Measurements from ENCODE around the gene TPBGL.

Gene TPBGL

DNA sequence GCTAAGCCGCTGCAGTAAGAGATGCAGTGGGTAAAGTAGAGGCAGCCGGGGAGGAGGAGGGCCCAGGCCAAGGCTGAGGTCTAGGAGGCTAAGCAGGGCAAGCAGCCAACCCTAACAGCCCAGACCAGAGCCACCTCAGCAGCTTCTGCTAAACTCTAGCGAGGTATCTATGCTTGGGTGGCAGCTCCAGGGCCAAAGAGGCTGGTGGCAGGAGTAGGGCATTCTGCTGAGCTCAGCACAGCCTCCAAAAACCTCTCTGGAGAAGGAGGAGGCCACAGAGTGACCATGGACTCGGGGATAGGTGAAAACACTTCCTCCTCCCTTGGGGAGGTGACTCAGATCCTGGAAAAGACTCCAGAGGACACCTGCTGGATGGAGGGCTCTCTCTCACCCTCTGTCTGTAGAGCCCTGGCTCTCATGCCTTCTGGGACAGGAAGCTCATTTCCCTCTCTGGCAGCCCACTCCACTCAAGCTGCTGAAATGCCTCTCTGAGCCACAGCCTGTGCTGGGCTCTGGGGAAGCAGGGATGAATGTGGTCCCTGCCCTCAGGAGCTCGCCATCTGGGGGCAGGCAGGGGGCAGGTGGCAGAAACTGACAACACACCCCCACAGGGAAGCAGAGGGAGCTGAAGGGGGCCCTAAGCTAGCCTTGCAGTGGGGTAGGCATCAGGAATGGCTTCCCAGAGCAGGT lies 16.5 kb upstream of the TPBGL start:
- Histone ChIP-seq H3K14ac (ENCODE audit: low read length) (no peak overlapping the region), H3K27ac (replicated peaks; ENCODE audit: low read length) (no peak overlapping the region), H2BK5ac (ENCODE audit: low read length) (no peak overlapping the region), H2BK12ac (ENCODE audit: low read length) (no peak overlapping the region), H3K23ac (ENCODE audit: low read depth, low read length, poor library complexity) (peak overlapping the region; percentile 75), H3K79me1 (ENCODE audit: low read depth, low read length) (no peaks in the 10 kb centered on the region), H3K4me1 (ENCODE audit: control insufficient read depth in 2 of 2, insufficient read depth in 1 of 2, low read depth in 1 of 2, low read length in 2 of 2) (peaks cover 0 to 3% of the 10 kb centered on the region in 2 donors), H3K9me3 (replicated peaks in 1 of 2; ENCODE audit: control insufficient read depth in 2 of 2, insufficient read depth in 1 of 2, low read depth in 1 of 2, low read length in 2 of 2) (no peaks in the 10 kb centered on the region), H3K4me2 (ENCODE audit: insufficient read depth, low read length, poor library complexity, severe bottlenecking) (no peak overlapping the region), H3K4me3 (ENCODE audit: low read length in 2 of 2) (no peak overlapping the region), H2AFZ (ENCODE audit: low read length) (no peak overlapping the region), H3K9ac (ENCODE audit: low read depth, low read length, poor library complexity) (no peak overlapping the region), H2BK15ac (ENCODE audit: low read length) (no peak overlapping the region), H3K18ac (ENCODE audit: low read length) (peak overlapping the region; percentile 53), H4K8ac (ENCODE audit: low read depth, low read length) (no peak overlapping the region), H2BK120ac (ENCODE audit: low read depth, low read length) (no peak overlapping the region), H2AK5ac (ENCODE audit: low read depth, low read length) (no peak overlapping the region), H4K91ac (ENCODE audit: low read depth, low read length, poor library complexity) (no peak overlapping the region), H3K4ac (ENCODE audit: low read length) (no peak overlapping the region), H3K36me3 (replicated peaks in 1 of 2; ENCODE audit: control insufficient read depth in 2 of 2, insufficient read depth in 2 of 2, low read length in 2 of 2) (no peaks in the 10 kb centered on the region), H3K27me3 (ENCODE audit: control insufficient read depth in 3 of 3, insufficient read depth in 3 of 3, low read depth in 1 of 3, low read length in 3 of 3) (peaks cover 0 to 3% (median 0%) of the 10 kb centered on the region in 3 experiments)
- DNase-seq (ENCODE audit: low spot score) = no peak
- whole genome bisulfite sequencing, 2 donors (ENCODE audit: extremely low coverage in 2 of 2, insufficient read length in 2 of 2, insufficient replicate concordance in 1 of 2) = no CpG with 5 or more reads among the region's 5 CpGs

DNA sequence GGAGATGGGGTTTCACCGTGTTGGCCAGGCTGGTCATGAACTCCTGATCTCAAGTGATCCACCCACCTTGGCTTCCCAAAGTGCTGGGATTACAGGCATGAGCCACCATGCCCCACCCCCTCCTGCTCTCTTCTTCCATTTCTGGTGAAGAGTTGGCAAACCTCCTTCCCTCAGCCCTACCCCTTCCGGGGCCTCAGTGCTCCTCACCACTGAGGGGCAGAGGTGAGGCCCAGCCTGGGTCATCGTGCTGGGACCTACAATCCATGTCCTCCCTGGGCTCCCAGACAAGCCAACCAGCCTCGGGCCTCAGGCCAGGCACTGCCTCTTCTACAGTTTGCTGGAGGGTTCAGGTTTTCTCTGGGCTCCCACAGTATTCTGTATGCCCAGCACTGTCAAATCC lies 14.8 kb upstream of the TPBGL start:
- Histone ChIP-seq H3K9ac (ENCODE audit: low read depth, low read length, poor library complexity) (no peak overlapping the region), H3K14ac (ENCODE audit: low read length) (no peak overlapping the region), H4K91ac (ENCODE audit: low read depth, low read length, poor library complexity) (no peak overlapping the region), H3K27me3 (ENCODE audit: control insufficient read depth in 3 of 3, insufficient read depth in 3 of 3, low read depth in 1 of 3, low read length in 3 of 3) (peaks cover 0 to 3% (median 0%) of the 10 kb centered on the region in 3 experiments), H3K4me2 (ENCODE audit: insufficient read depth, low read length, poor library complexity, severe bottlenecking) (no peak overlapping the region), H3K27ac (replicated peaks; ENCODE audit: low read length) (no peak overlapping the region), H3K4ac (ENCODE audit: low read length) (no peak overlapping the region), H2AFZ (ENCODE audit: low read length) (no peak overlapping the region), H3K79me1 (ENCODE audit: low read depth, low read length) (no peaks in the 10 kb centered on the region), H2BK5ac (ENCODE audit: low read length) (no peak overlapping the region), H2BK120ac (ENCODE audit: low read depth, low read length) (no peak overlapping the region), H3K9me3 (replicated peaks in 1 of 2; ENCODE audit: control insufficient read depth in 2 of 2, insufficient read depth in 1 of 2, low read depth in 1 of 2, low read length in 2 of 2) (no peaks in the 10 kb centered on the region), H3K23ac (ENCODE audit: low read depth, low read length, poor library complexity) (no peak overlapping the region), H3K4me1 (ENCODE audit: control insufficient read depth in 2 of 2, insufficient read depth in 1 of 2, low read depth in 1 of 2, low read length in 2 of 2) (peaks cover 0 to 3% of the 10 kb centered on the region in 2 donors), H2BK12ac (ENCODE audit: low read length) (no peak overlapping the region), H4K8ac (ENCODE audit: low read depth, low read length) (no peak overlapping the region), H2AK5ac (ENCODE audit: low read depth, low read length) (no peak overlapping the region), H3K18ac (ENCODE audit: low read length) (no peak overlapping the region), H2BK15ac (ENCODE audit: low read length) (no peak overlapping the region), H3K4me3 (ENCODE audit: low read length in 2 of 2) (no peak overlapping the region), H3K36me3 (replicated peaks in 1 of 2; ENCODE audit: control insufficient read depth in 2 of 2, insufficient read depth in 2 of 2, low read length in 2 of 2) (no peaks in the 10 kb centered on the region)
- no CpG with 5 or more reads among the region's 4 CpGs for WGBS, 2 donors (ENCODE audit: extremely low coverage in 2 of 2, insufficient read length in 2 of 2, insufficient replicate concordance in 1 of 2)
- no peak for DNase-seq (ENCODE audit: low spot score)

GRCh38 chr11:75229466-75229865 lies 11.1 kb upstream of the TPBGL start:
- H3K4me3 ChIP-seq (ENCODE audit: low read length in 2 of 2) = no peak overlapping the region
- H3K9ac ChIP-seq (ENCODE audit: low read depth, low read length, poor library complexity) = no peak overlapping the region
- no peak overlapping the region for H3K27ac ChIP-seq (replicated peaks; ENCODE audit: low read length)
- no peak overlapping the region for H2BK120ac ChIP-seq (ENCODE audit: low read depth, low read length)
- no peak overlapping the region for H2BK15ac ChIP-seq (ENCODE audit: low read length)
- no peak overlapping the region for H3K14ac ChIP-seq (ENCODE audit: low read length)
- no peak overlapping the region for H2AK5ac ChIP-seq (ENCODE audit: low read depth, low read length)
- no peak overlapping the region for H4K91ac ChIP-seq (ENCODE audit: low read depth, low read length, poor library complexity)
- no CpG with 5 or more reads among the region's 2 CpGs for WGBS, 2 donors (ENCODE audit: extremely low coverage in 2 of 2, insufficient read length in 2 of 2, insufficient replicate concordance in 1 of 2)
- no peak overlapping the region for H3K4ac ChIP-seq (ENCODE audit: low read length)
- no peaks in the 10 kb centered on the region for H3K79me1 ChIP-seq (ENCODE audit: low read depth, low read length)
- no peaks in the 10 kb centered on the region for H3K27me3 ChIP-seq (ENCODE audit: control insufficient read depth in 3 of 3, insufficient read depth in 3 of 3, low read depth in 1 of 3, low read length in 3 of 3)
- H4K8ac ChIP-seq (ENCODE audit: low read depth, low read length) = no peak overlapping the region
- H3K9me3 ChIP-seq (replicated peaks in 1 of 2; ENCODE audit: control insufficient read depth in 2 of 2, insufficient read depth in 1 of 2, low read depth in 1 of 2, low read length in 2 of 2) = no peaks in the 10 kb centered on the region
- H2BK12ac ChIP-seq (ENCODE audit: low read length) = no peak overlapping the region
- no peak overlapping the region for H2AFZ ChIP-seq (ENCODE audit: low read length)
- H3K23ac ChIP-seq (ENCODE audit: low read depth, low read length, poor library complexity) = no peak overlapping the region
- no peaks in the 10 kb centered on the region for H3K36me3 ChIP-seq (replicated peaks in 1 of 2; ENCODE audit: control insufficient read depth in 2 of 2, insufficient read depth in 2 of 2, low read length in 2 of 2)
- H2BK5ac ChIP-seq (ENCODE audit: low read length) = no peak overlapping the region
- no peak overlapping the region for H3K4me2 ChIP-seq (ENCODE audit: insufficient read depth, low read length, poor library complexity, severe bottlenecking)
- H3K4me1 ChIP-seq (ENCODE audit: control insufficient read depth in 2 of 2, insufficient read depth in 1 of 2, low read depth in 1 of 2, low read length in 2 of 2) = peaks cover 0 to 3% of the 10 kb centered on the region in 2 donors
- DNase-seq (ENCODE audit: low spot score) = no peak
- H3K18ac ChIP-seq (ENCODE audit: low read length) = no peak overlapping the region

DNA sequence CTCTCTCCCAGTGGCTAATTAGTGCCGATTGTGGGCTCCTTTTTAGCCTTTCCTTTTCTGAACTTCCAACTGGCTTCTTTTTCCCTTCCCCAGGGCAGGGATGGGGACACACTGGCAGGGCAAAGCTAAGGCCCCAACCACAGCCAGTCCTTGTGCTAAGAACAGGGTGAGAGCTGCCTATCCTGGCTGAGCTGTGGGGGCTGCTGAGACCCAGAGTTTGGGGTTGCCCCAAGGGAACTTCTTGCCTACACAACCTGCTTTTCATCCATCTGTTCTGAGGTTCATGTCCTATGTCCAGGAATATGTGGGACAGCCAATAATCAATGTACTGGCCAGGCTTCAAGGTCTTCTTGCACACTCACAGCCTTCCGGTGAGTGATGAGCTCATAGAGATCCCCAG lies 10.0 kb upstream of the TPBGL start:
- WGBS, 2 donors (ENCODE audit: extremely low coverage in 2 of 2, insufficient read length in 2 of 2, insufficient replicate concordance in 1 of 2) = no CpG with 5 or more reads among the region's 2 CpGs

More for the DNA sequence above, 10.0 kb upstream of the TPBGL start:
- no peak for DNase-seq (ENCODE audit: low spot score)
- H3K4ac ChIP-seq (ENCODE audit: low read length) = no peak overlapping the region
- H2BK120ac ChIP-seq (ENCODE audit: low read depth, low read length) = no peak overlapping the region
- H3K27ac ChIP-seq (replicated peaks; ENCODE audit: low read length) = no peak overlapping the region
- H3K4me3 ChIP-seq (ENCODE audit: low read length in 2 of 2) = no peak overlapping the region
- no peak overlapping the region for H2AK5ac ChIP-seq (ENCODE audit: low read depth, low read length)
- H2BK12ac ChIP-seq (ENCODE audit: low read length) = no peak overlapping the region
- no peaks in the 10 kb centered on the region for H3K27me3 ChIP-seq (ENCODE audit: control insufficient read depth in 3 of 3, insufficient read depth in 3 of 3, low read depth in 1 of 3, low read length in 3 of 3)
- H3K14ac ChIP-seq (ENCODE audit: low read length) = no peak overlapping the region
- no peak overlapping the region for H4K8ac ChIP-seq (ENCODE audit: low read depth, low read length)
- H3K18ac ChIP-seq (ENCODE audit: low read length) = no peak overlapping the region
- no peaks in the 10 kb centered on the region for H3K4me1 ChIP-seq (ENCODE audit: control insufficient read depth in 2 of 2, insufficient read depth in 1 of 2, low read depth in 1 of 2, low read length in 2 of 2)
- no peaks in the 10 kb centered on the region for H3K9me3 ChIP-seq (replicated peaks in 1 of 2; ENCODE audit: control insufficient read depth in 2 of 2, insufficient read depth in 1 of 2, low read depth in 1 of 2, low read length in 2 of 2)
- no peak overlapping the region for H3K23ac ChIP-seq (ENCODE audit: low read depth, low read length, poor library complexity)
- H4K91ac ChIP-seq (ENCODE audit: low read depth, low read length, poor library complexity) = no peak overlapping the region
- no peak overlapping the region for H2BK15ac ChIP-seq (ENCODE audit: low read length)
- H3K9ac ChIP-seq (ENCODE audit: low read depth, low read length, poor library complexity) = no peak overlapping the region
- no peaks in the 10 kb centered on the region for H3K79me1 ChIP-seq (ENCODE audit: low read depth, low read length)
- no peak overlapping the region for H2AFZ ChIP-seq (ENCODE audit: low read length)
- H3K36me3 ChIP-seq (replicated peaks in 1 of 2; ENCODE audit: control insufficient read depth in 2 of 2, insufficient read depth in 2 of 2, low read length in 2 of 2) = no peaks in the 10 kb centered on the region
- H3K4me2 ChIP-seq (ENCODE audit: insufficient read depth, low read length, poor library complexity, severe bottlenecking) = no peak overlapping the region
- no peak overlapping the region for H2BK5ac ChIP-seq (ENCODE audit: low read length)

Measured in neuronal stem cell (in vitro differentiated cells).